A673 (cell line): ENCODE measurements around the gene PIGP.

Source experiments
- CTCF ChIP-seq: fragments of 300-800, 200-600 bp; sonication (generic); conservative IDR thresholded peaks from 2 replicates; pipeline ENCODE4 v1.5.1; 2017; ENCODE audit warnings: low read depth, mild to moderate bottlenecking, antibody characterized with exemption, low read length, moderate library complexity, mixed read lengths
- EZH2 ChIP-seq: fragments of 200-600 bp; sonication (generic); IDR thresholded peaks from 2 replicates; pipeline ENCODE4 v1.6.1; 2017; ENCODE audit warnings: borderline replicate concordance, low read depth, mild to moderate bottlenecking, mixed read lengths, antibody characterized with exemption, low read length; ENCODE audit not compliant: poor library complexity, severe bottlenecking

- no peak for TF ChIP-seq CTCF
- TF ChIP-seq EZH2, result no peak
These were observed 1.3 kb upstream of the PIGP start for GRCh38 chr21:37074197-37074510.
